ENCODE data around the gene FRRS1.

Gene FRRS1

GRCh38 chr1:99659755-99660210 lies 106.7 kb downstream of the FRRS1 start:
- Mint-ChIP-seq H3K4me1 (no peaks in the 10 kb centered on the region), H3K4me3 (no peak overlapping the region), H3K9me3 (no peaks in the 10 kb centered on the region), H3K27ac (no peak overlapping the region), H3K27me3 (peaks cover 2% of the 10 kb centered on the region), H3K36me3 (no peaks in the 10 kb centered on the region)
